GM12864 (cell line): ENCODE measurements around the gene AGL.
"Not testable (repeated sequence)": the region's sequence is repeated elsewhere in the genome, so short reads cannot be mapped to it uniquely, and the experiment has no call there.

Experiments used
- DNase-seq: peaks from one replicate; pipeline ENCODE4 v3.0.0-alpha.2; 2011; ENCODE audit warnings: low read depth
- H3K4me3 ChIP-seq: 2 replicates; pipeline ENCODE4 v1.5.1; 2011; ENCODE audit warnings: mild to moderate bottlenecking, low read depth, low read length, control low read depth
- CTCF ChIP-seq: IDR thresholded peaks from 2 replicates; pipeline ENCODE4 v1.5.1; 2011; ENCODE audit warnings: low read depth, mild to moderate bottlenecking, moderate library complexity, low read length, control low read depth, inconsistent platforms; ENCODE audit errors: missing control alignments

AGL gene

GRCh38 chr1:99851850-99852454 is 1.8 kb downstream of the AGL start:
- no peak for DNase-seq
- no peak for TF ChIP-seq CTCF
- no peak overlapping the region for H3K4me3 ChIP-seq

DNA sequence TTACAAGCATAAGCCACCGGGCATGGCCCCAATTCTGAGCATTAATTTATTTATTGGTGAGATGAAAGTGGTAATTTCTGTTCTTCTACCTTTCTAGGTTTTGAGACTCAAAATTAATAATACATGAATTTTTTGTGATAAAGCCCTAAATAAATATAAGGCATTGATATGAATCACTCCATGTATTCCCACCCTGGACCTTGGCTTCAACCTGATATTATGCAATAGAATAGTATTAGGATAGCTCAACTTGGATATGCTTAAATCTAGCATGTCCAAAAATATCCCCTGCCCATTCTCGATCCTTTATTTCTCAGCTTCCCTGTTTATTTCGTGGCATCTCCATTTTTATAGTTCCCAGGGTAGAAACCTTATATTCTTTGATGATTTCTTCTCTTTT is 2.5 kb downstream of the AGL start:
- DNase-seq = no peak

GRCh38 chr1:99855914-99856450 is 5.8 kb downstream of the AGL start:
- DNase-seq = no peak
- no peak for TF ChIP-seq CTCF
- no peak overlapping the region for H3K4me3 ChIP-seq

More for the DNA sequence above, 2.5 kb downstream of the AGL start:
- H3K4me3 ChIP-seq = no peak overlapping the region
- no peak for TF ChIP-seq CTCF

GRCh38 chr1:99857041-99857440 is 6.9 kb downstream of the AGL start:
- not testable (repeated sequence) for DNase-seq, H3K4me3 ChIP-seq

GRCh38 chr1:99858286-99858685 is 8.1 kb downstream of the AGL start:
- H3K4me3 ChIP-seq = no peak overlapping the region
- no peak for DNase-seq
- TF ChIP-seq CTCF = no peak

DNA sequence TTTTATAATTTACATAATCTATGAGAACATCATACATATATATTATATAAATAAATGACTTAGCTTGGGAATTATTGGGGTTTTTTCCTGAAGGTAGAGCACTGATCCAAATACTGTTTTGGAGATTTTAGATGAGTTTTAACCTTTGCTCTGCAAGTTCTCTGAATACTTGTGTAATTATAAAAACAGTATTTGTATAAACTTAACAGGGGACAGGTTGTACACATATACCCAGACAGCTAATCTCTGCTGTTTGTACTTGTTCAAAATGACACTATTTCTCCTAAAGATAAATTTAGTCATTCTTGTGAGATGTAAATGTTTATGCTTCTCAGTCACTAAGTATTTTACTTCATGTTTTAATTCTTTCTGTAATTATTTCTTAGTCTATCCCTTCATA is 8.7 kb downstream of the AGL start:
- no peak for TF ChIP-seq CTCF
- no peak overlapping the region for H3K4me3 ChIP-seq

DNA sequence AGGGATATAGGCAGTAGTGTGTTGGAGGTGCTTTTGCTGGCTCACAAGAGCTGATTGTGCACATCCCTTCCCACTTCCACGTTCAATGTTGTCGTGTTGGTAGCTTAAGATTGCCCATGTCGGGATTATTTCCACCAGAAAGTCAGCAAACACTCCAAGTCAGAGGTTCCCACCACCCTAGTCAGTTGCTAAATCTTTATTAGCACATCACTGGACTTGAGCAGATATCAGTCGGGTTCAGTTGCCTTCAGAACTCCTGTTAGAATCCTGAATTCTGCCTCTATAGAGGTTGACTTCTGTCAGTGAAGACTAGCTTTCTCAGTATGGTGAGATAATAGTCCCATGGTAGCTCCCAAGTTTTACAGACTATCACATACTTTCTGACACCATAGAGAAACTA is 10.5 kb downstream of the AGL start:
- TF ChIP-seq CTCF = no peak
- DNase-seq = no peak
- no peak overlapping the region for H3K4me3 ChIP-seq

More for the DNA sequence above, 8.7 kb downstream of the AGL start:
- DNase-seq = no peak
